ENCODE measurements around the gene GPR61. TPM values are rescaled to one million over a fixed set of nuclear protein-coding genes. Genes with fewer than 3 reads are reported as not detected.

Gene GPR61
- total and polyA plus RNA-seq, 9 of the 15 experiments (the other 6 are each of a cell fraction or from before 2014, with no cell fraction given), result 0.04 to 1.1 (median 0.25) TPM; not detected in 4

DNA sequence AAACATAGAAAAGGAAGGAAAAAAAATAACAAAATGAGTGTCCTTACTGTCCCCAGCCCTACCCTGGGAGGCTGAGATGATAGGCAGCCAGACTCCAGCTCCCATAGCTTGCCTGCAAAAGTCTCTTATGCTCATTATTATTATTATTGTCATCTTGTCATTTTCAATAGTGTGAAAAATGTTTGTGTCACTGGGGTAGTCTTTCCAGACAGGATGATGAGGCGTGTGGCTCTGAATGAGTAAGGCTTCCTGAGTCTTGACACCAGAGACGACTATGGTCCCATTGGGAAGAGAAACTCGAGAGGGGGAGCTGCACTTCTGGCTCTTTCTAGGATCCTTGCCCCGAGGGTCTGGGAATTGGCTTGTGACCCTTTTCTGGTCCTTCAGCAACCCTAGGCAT, 46.9 kb upstream of the GPR61 start:
- intact Hi-C loops (cut with micrococcal nuclease), result loop anchor here (5.0 kb wide), 1 partner anchor 215 kb away; no protein-coding TSS in a partner anchor
- 34% methylated on average over 4 of the region's 4 CpGs for WGBS (ENCODE audit: insufficient coverage, low coverage, missing lambda C conversion rate)
- ATAC-seq (no peak), FAIRE-seq (no peak), DNase-seq (ENCODE audit: extremely low read depth in 1 of 4, low spot score in 3 of 4) (no peak)
- H3K79me2 ChIP-seq (ENCODE audit: control insufficient read depth, insufficient read depth, low read length), result peaks cover 5% of the 10 kb centered on the region; the same call in 1 of the 3 replicates
- no peaks in the 10 kb centered on the region for H3K9me1 ChIP-seq (ENCODE audit: control insufficient read depth, insufficient read depth, low read length)
- no peak overlapping the region for H3K4me2 ChIP-seq (ENCODE audit: insufficient read depth, low read length)
- no TSS peak for BruUV-seq (replicated peaks)
- no peak overlapping the region for H3K4me3 ChIP-seq
- no peaks in the 10 kb centered on the region; the same call in 1 of the 2 replicates for H4K20me1 ChIP-seq (replicated peaks; ENCODE audit: control insufficient read depth, insufficient read depth, low read length)
- no peaks in the 10 kb centered on the region for H3K9me3 ChIP-seq (replicated peaks; ENCODE audit: control insufficient read depth, insufficient read depth, low read depth, low read length)
- TF ChIP-seq NCOA4 (IDR thresholded peaks at IDR 0.05; ENCODE audit: partially characterized antibody) (no peak), ATF2 (CRISPR knock-in tag; IDR thresholded peaks at IDR 0.05) (no peak), NCOA1 (IDR thresholded peaks at IDR 0.05; ENCODE audit: low read depth) (no peak), RBM39 (optimal IDR thresholded peaks at IDR 0.05; ENCODE audit: low read depth, low read length) (no peak), RUNX1 (IDR thresholded peaks at IDR 0.05; ENCODE audit: low read depth) (no peak), SLC30A9 (CRISPR knock-in tag; IDR thresholded peaks at IDR 0.05) (no peak), PATZ1 (CRISPR knock-in tag; IDR thresholded peaks at IDR 0.05; ENCODE audit: borderline replicate concordance) (no peak), PCBP1 (IDR thresholded peaks at IDR 0.05; ENCODE audit: low read depth, low read length, poor library complexity, severe bottlenecking) (no peak), SOX6 (IDR thresholded peaks at IDR 0.05) (no peak), ZKSCAN8 (CRISPR knock-in tag; IDR thresholded peaks at IDR 0.05) (no peak), NR3C1 (CRISPR knock-in tag; IDR thresholded peaks at IDR 0.05) (no peak), SMARCB1 (IDR thresholded peaks at IDR 0.05; ENCODE audit: insufficient read length, low read depth) (no peak), TAF1 (IDR thresholded peaks at IDR 0.05; ENCODE audit: control insufficient read depth, extremely low read depth, insufficient read depth, low read length, severe bottlenecking) (no peak), BHLHE40 (IDR thresholded peaks at IDR 0.05; ENCODE audit: low read length) (no peak), RB1 (IDR thresholded peaks at IDR 0.05; ENCODE audit: low read depth) (no peak)
- ChIA-PET CTCF (ENCODE audit: low intra/inter-chr PET ratio) (interaction anchor here (6.9 kb wide), 1 partner anchor 39 kb away, joined by 131 read pairs; no protein-coding TSS in a partner anchor), POLR2A (interaction anchor here (0.6 to 2.9 kb wide), 6 partner anchors 9 to 454 kb away, joined by 3 to 24 read pairs (median 4); partner anchors contain the start of genes AMIGO1 and ATXN7L2)
- no peak overlapping the region for H3K9ac ChIP-seq (ENCODE audit: insufficient read depth in 1 of 2, low read depth in 2 of 2, low read length in 2 of 2)
- no peaks in the 10 kb centered on the region for H3K27me3 ChIP-seq (ENCODE audit: control insufficient read depth in 2 of 2, insufficient read depth in 2 of 2, low read length in 2 of 2)
- H3K27ac ChIP-seq (ENCODE audit: extremely low read depth, low read depth, low read length), result no peak overlapping the region
- no peak overlapping the region for H2AFZ ChIP-seq (ENCODE audit: low read depth, low read length)
- in situ Hi-C loops (cut with MboI), result no loop called here
- H3K36me3 ChIP-seq (ENCODE audit: control insufficient read depth, insufficient read depth, low read length), result peaks cover 55% of the 10 kb centered on the region; the same call in 2 of the 3 replicates
- peaks cover 13 to 26% of the 10 kb centered on the region in 2 experiments; a peak in 4 of 5 replicates for H3K4me1 ChIP-seq (replicated peaks in 1 of 2; ENCODE audit: control insufficient read depth in 2 of 2, insufficient read depth in 2 of 2, low read length in 2 of 2)

All from K562 (cell line).